OCI-LY7 (cell line): ENCODE measurements around the gene RBP3.

Source experiments
- EZH2phosphoT487 ChIP-seq: fragments of 200-600 bp; sonication (generic); IDR thresholded peaks from 2 replicates; pipeline ENCODE4 v1.6.1; 2018; ENCODE audit warnings: low read depth, borderline replicate concordance, mild to moderate bottlenecking, mixed run types, antibody characterized with exemption, low read length, moderate library complexity, mixed read lengths
- TF ChIP-seq, protein P1 (sequence below): fragments of 200-600 bp; sonication (generic); conservative IDR thresholded peaks from 2 replicates; pipeline ENCODE4 v1.5.1; 2014; ENCODE audit warnings: mild to moderate bottlenecking, antibody characterized with exemption, low read length, moderate library complexity, mixed read lengths

- TF ChIP-seq, protein P1, sequence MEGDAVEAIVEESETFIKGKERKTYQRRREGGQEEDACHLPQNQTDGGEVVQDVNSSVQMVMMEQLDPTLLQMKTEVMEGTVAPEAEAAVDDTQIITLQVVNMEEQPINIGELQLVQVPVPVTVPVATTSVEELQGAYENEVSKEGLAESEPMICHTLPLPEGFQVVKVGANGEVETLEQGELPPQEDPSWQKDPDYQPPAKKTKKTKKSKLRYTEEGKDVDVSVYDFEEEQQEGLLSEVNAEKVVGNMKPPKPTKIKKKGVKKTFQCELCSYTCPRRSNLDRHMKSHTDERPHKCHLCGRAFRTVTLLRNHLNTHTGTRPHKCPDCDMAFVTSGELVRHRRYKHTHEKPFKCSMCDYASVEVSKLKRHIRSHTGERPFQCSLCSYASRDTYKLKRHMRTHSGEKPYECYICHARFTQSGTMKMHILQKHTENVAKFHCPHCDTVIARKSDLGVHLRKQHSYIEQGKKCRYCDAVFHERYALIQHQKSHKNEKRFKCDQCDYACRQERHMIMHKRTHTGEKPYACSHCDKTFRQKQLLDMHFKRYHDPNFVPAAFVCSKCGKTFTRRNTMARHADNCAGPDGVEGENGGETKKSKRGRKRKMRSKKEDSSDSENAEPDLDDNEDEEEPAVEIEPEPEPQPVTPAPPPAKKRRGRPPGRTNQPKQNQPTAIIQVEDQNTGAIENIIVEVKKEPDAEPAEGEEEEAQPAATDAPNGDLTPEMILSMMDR, result no peak
- TF ChIP-seq EZH2phosphoT487, result no peak
These were observed 30.9 kb upstream of the RBP3 start for GRCh38 chr10:47317251-47317650.
